HCT116 (cell line): ENCODE data around the gene TCAP. TPM values are rescaled to one million over a fixed set of nuclear protein-coding genes. Genes with fewer than 3 reads are reported as not detected.

Experiments
- ATAC-seq: fragments of 200-7000 bp; cut with Tn5 transposase; 2 replicates; pipeline ENCODE4 v1.9.1; 2020; ENCODE audit warnings: mild to moderate bottlenecking, moderate library complexity
- BruUV-seq: library from RNA; stranded (reverse); fragments of 400-500 nt; replicated peaks from 2 replicates; lab custom pipeline; 2021; lab: Mats Ljungman, UMichigan
- CTCF ChIA-PET: fragments of 300-600 bp; sonication (Branson Sonifier 250); formaldehyde crosslinking; loops from one replicate; lab custom pipeline; 2021; ENCODE audit warnings: antibody characterized with exemption; lab: Charles Lee
- POLR2A ChIA-PET: fragments of 300-600, 350-600 bp; sonication (Branson Sonifier 250); formaldehyde crosslinking; loops from one replicate; lab custom pipeline; 2021; ENCODE audit warnings: antibody characterized with exemption; lab: Charles Lee
- RAD21 ChIA-PET, 2 experiments: fragments of 300-600 bp; sonication (Branson Sonifier 250); formaldehyde crosslinking; loops; one replicate each; lab custom pipeline; 2023; ENCODE audit warnings: low total read pairs in 2 of 2; ENCODE audit not compliant: uncharacterized antibody in 2 of 2, unreplicated experiment in 2 of 2, low non-redundant PET in 1 of 2; lab: Charles Lee
- DNase-seq: peaks from one replicate; pipeline ENCODE4 v3.0.0-alpha.2; 2010; ENCODE audit warnings: low read depth, low spot score
- H2AFZ ChIP-seq: fragments of 200-600 bp; shearing (Covaris generic), sonication (generic); 2 replicates; pipeline ENCODE4 v1.6.1; 2017; ENCODE audit warnings: low read depth, mixed run types, mixed read lengths, antibody characterized with exemption, low read length; ENCODE audit not compliant: poor library complexity, severe bottlenecking
- H3K27ac ChIP-seq: 2 replicates; pipeline ENCODE4 v1.5.1; 2012; ENCODE audit warnings: low read depth, low read length
- H3K27me3 ChIP-seq: fragments of 200-600 bp; sonication (generic); 2 replicates; pipeline ENCODE4 v1.6.1; 2016; ENCODE audit warnings: mixed run types, low read length, mixed read lengths; ENCODE audit not compliant: insufficient read depth
- H3K36me3 ChIP-seq, 2 experiments: fragments of 200-500 bp in 1 of 2; fragments of 200-600 bp in 1 of 2; sonication (Bioruptor generic) in 1 of 2; sonication (generic) in 1 of 2; 2 replicates each; pipeline versions ENCODE4 v1.5.1 to v1.6.1; 2014 to 2016; ENCODE audit warnings: low read length in 2 of 2, inconsistent platforms in 1 of 2, mixed read lengths in 1 of 2, mixed run types in 1 of 2; ENCODE audit not compliant: insufficient read depth in 2 of 2, control insufficient read depth in 1 of 2
- H3K4me1 ChIP-seq, 2 experiments: fragments of 200-600 bp in 1 of 2; sonication (generic) in 1 of 2; 2 replicates each; pipeline versions ENCODE4 v1.5.1 to v1.6.1; 2012 to 2017; ENCODE audit warnings: low read length in 2 of 2, inconsistent platforms in 1 of 2, mild to moderate bottlenecking in 1 of 2, mixed read lengths in 1 of 2, mixed run types in 1 of 2, moderate library complexity in 1 of 2; ENCODE audit not compliant: insufficient read depth in 2 of 2, control insufficient read depth in 1 of 2
- H3K4me2 ChIP-seq: fragments of 200-600 bp; sonication (generic); 2 replicates; pipeline ENCODE4 v1.6.1; 2017; ENCODE audit warnings: mixed run types, low read length, mixed read lengths
- H3K4me3 ChIP-seq, 2 experiments: fragments of 200-600 bp in 1 of 2; sonication (generic) in 1 of 2; replicated peaks in 1 of 2; 2 replicates each; pipeline ENCODE4 v1.5.1; 2011 to 2016; ENCODE audit warnings: low read length in 2 of 2, control low read depth in 1 of 2, low read depth in 1 of 2, mild to moderate bottlenecking in 1 of 2, mixed read lengths in 1 of 2, mixed run types in 1 of 2
- H3K79me2 ChIP-seq: fragments of 200-600 bp; sonication (generic); 2 replicates; pipeline ENCODE4 v1.6.1; 2017; ENCODE audit warnings: mild to moderate bottlenecking, mixed run types, low read length, moderate library complexity, mixed read lengths; ENCODE audit not compliant: insufficient read depth
- H3K9ac ChIP-seq: fragments of 200-600 bp; sonication (generic); 2 replicates; pipeline ENCODE4 v1.6.1; 2016; ENCODE audit warnings: low read length, mixed read lengths
- H3K9me2 ChIP-seq: fragments of 200-600 bp; sonication (generic), shearing (Covaris generic); 2 replicates; pipeline ENCODE4 v1.6.1; 2017; ENCODE audit warnings: mixed run types, mild to moderate bottlenecking, moderate library complexity; ENCODE audit not compliant: insufficient read depth
- H3K9me3 ChIP-seq, 2 experiments: fragments of 200-500 bp in 1 of 2; fragments of 200-600 bp in 1 of 2; sonication (Bioruptor generic) in 1 of 2; sonication (generic) in 1 of 2; 2 replicates each; pipeline ENCODE4 v1.6.1; 2014 to 2017; ENCODE audit warnings: low read length in 2 of 2, mixed read lengths in 2 of 2, inconsistent platforms in 1 of 2, low read depth in 1 of 2, mild to moderate bottlenecking in 1 of 2, mixed run types in 1 of 2, moderate library complexity in 1 of 2; ENCODE audit not compliant: control insufficient read depth in 1 of 2, insufficient read depth in 1 of 2
- H4K20me1 ChIP-seq: fragments of 200-600 bp; sonication (generic), shearing (Covaris generic); 2 replicates; pipeline ENCODE4 v1.6.1; 2017; ENCODE audit warnings: mixed run types, mild to moderate bottlenecking, moderate library complexity; ENCODE audit not compliant: insufficient read depth
- CBX3 ChIP-seq: IDR thresholded peaks from 2 replicates; pipeline ENCODE4 v1.6.1; 2012; ENCODE audit warnings: low read depth
- EGR1 ChIP-seq: IDR thresholded peaks from 2 replicates; pipeline ENCODE4 v1.6.1; 2012; ENCODE audit warnings: low read depth
- SRF ChIP-seq: IDR thresholded peaks from 2 replicates; pipeline ENCODE4 v1.6.1; 2012; ENCODE audit warnings: low read depth
- TCF7L2 ChIP-seq: IDR thresholded peaks from 2 replicates; pipeline ENCODE4 v1.7.0; 2011; ENCODE audit warnings: borderline replicate concordance, inconsistent platforms; ENCODE audit not compliant: insufficient read depth, insufficient read length; ENCODE audit errors: extremely low read depth
- YY1 ChIP-seq: IDR thresholded peaks from 2 replicates; pipeline ENCODE4 v1.6.1; 2011; ENCODE audit warnings: low read length, low read depth, moderate library complexity, mild to moderate bottlenecking; ENCODE audit not compliant: insufficient replicate concordance; ENCODE audit errors: extremely low read depth
- intact Hi-C: fragments of 100-400 bp; cut with micrococcal nuclease; formaldehyde crosslinking; loops from 2 replicates; pipeline ENCODE4 v1.10.0; 2022
- total RNA-seq: library from RNA; stranded (reverse); gene quantifications from one replicate; pipeline ENCODE4 v1.2.1, GENCODE V29; 2021; ENCODE audit not compliant: unreplicated experiment
- TF ChIP-seq, protein P1 (sequence below): IDR thresholded peaks from 2 replicates; pipeline ENCODE4 v1.6.1; 2012
- TF ChIP-seq, protein P2 (sequence below): IDR thresholded peaks from 2 replicates; pipeline ENCODE4 v1.6.1; 2011; ENCODE audit warnings: mild to moderate bottlenecking, low read length, moderate library complexity; ENCODE audit not compliant: insufficient replicate concordance; ENCODE audit errors: extremely low read depth
- TF ChIP-seq, protein P3 (sequence below): IDR thresholded peaks from 2 replicates; pipeline ENCODE4 v1.6.1; 2012; ENCODE audit warnings: low read depth
- TF ChIP-seq, protein P4 (sequence below): IDR thresholded peaks from 2 replicates; pipeline ENCODE4 v1.6.1; 2012

TCAP gene
- total RNA-seq, 1 experiment from 2014 or later, result 1.5 TPM

DNA sequence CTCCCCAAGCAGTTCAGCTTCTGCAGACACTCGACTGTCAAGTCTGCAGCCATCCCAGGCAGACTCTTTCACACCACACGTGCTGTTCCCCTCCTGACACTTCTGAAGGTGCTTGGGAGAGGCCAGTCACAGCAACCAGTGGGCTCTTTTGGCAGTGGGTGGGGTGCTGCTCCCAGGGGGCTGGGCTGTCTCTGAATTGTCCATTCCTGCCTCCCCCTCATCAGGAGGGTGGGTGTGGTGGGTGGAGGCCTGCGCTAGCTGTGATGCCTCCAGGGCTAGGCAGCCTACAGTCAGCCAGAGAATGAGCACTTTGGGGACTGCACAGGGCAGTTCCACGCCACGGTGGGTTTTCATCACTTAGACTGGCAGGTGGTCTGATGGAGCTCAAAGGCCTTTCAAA lies 17.9 kb upstream of the TCAP start:
- H3K27me3 ChIP-seq, result no peaks in the 10 kb centered on the region
- no peaks in the 10 kb centered on the region for H3K9me2 ChIP-seq
- no peaks in the 10 kb centered on the region for H3K36me3 ChIP-seq
- H4K20me1 ChIP-seq, result no peaks in the 10 kb centered on the region
- no peak overlapping the region for H3K4me3 ChIP-seq
- ChIA-PET RAD21 (no interaction called here), POLR2A (no interaction called here), CTCF (no interaction called here)
- H3K9me3 ChIP-seq, result no peaks in the 10 kb centered on the region
- H3K9ac ChIP-seq, result no peak overlapping the region
- DNase-seq (no peak), ATAC-seq (no peak)
- BruUV-seq, result no TSS peak
- H3K4me1 ChIP-seq, result peaks cover 33 to 66% of the 10 kb centered on the region in 2 experiments
- peaks cover 46% of the 10 kb centered on the region for H3K79me2 ChIP-seq
- intact Hi-C loops, result no loop called here
- no peak overlapping the region for H3K27ac ChIP-seq
- no peak overlapping the region for H3K4me2 ChIP-seq
- no peak for TF ChIP-seq TCF7L2
- TF ChIP-seq, protein P1, sequence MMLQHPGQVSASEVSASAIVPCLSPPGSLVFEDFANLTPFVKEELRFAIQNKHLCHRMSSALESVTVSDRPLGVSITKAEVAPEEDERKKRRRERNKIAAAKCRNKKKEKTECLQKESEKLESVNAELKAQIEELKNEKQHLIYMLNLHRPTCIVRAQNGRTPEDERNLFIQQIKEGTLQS, result no peak
- TF ChIP-seq, protein P2, sequence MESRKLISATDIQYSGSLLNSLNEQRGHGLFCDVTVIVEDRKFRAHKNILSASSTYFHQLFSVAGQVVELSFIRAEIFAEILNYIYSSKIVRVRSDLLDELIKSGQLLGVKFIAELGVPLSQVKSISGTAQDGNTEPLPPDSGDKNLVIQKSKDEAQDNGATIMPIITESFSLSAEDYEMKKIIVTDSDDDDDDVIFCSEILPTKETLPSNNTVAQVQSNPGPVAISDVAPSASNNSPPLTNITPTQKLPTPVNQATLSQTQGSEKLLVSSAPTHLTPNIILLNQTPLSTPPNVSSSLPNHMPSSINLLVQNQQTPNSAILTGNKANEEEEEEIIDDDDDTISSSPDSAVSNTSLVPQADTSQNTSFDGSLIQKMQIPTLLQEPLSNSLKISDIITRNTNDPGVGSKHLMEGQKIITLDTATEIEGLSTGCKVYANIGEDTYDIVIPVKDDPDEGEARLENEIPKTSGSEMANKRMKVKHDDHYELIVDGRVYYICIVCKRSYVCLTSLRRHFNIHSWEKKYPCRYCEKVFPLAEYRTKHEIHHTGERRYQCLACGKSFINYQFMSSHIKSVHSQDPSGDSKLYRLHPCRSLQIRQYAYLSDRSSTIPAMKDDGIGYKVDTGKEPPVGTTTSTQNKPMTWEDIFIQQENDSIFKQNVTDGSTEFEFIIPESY, result no peak
- TF ChIP-seq YY1, result no peak
- no peak for TF ChIP-seq SRF
- TF ChIP-seq EGR1, result no peak
- TF ChIP-seq, protein P3, sequence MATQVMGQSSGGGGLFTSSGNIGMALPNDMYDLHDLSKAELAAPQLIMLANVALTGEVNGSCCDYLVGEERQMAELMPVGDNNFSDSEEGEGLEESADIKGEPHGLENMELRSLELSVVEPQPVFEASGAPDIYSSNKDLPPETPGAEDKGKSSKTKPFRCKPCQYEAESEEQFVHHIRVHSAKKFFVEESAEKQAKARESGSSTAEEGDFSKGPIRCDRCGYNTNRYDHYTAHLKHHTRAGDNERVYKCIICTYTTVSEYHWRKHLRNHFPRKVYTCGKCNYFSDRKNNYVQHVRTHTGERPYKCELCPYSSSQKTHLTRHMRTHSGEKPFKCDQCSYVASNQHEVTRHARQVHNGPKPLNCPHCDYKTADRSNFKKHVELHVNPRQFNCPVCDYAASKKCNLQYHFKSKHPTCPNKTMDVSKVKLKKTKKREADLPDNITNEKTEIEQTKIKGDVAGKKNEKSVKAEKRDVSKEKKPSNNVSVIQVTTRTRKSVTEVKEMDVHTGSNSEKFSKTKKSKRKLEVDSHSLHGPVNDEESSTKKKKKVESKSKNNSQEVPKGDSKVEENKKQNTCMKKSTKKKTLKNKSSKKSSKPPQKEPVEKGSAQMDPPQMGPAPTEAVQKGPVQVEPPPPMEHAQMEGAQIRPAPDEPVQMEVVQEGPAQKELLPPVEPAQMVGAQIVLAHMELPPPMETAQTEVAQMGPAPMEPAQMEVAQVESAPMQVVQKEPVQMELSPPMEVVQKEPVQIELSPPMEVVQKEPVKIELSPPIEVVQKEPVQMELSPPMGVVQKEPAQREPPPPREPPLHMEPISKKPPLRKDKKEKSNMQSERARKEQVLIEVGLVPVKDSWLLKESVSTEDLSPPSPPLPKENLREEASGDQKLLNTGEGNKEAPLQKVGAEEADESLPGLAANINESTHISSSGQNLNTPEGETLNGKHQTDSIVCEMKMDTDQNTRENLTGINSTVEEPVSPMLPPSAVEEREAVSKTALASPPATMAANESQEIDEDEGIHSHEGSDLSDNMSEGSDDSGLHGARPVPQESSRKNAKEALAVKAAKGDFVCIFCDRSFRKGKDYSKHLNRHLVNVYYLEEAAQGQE, result no peak
- no peak for TF ChIP-seq CBX3
- TF ChIP-seq, protein P4, sequence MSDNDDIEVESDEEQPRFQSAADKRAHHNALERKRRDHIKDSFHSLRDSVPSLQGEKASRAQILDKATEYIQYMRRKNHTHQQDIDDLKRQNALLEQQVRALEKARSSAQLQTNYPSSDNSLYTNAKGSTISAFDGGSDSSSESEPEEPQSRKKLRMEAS, result no peak
- H2AFZ ChIP-seq, result no peak overlapping the region
